ENCODE results near the gene KIF2C. TPM values are rescaled to one million over a fixed set of nuclear protein-coding genes. Genes with fewer than 3 reads are reported as not detected.

KIF2C gene
- total and polyA plus RNA-seq, 9 of the 15 experiments (the other 6 are each of a cell fraction or from before 2014, with no cell fraction given): 84.9 to 226 (median 169) TPM

- no peak for TF ChIP-seq CEBPZ (IDR thresholded peaks at IDR 0.05; ENCODE audit: borderline replicate concordance, low read depth, low read length)
- TF ChIP-seq RCOR1 (IDR thresholded peaks at IDR 0.05; ENCODE audit: borderline replicate concordance in 1 of 2, low read depth in 2 of 2, low read length in 2 of 2): peak in 1 of 2 experiments; percentile 35; a peak in 1 of 4 replicates
- no peak for TF ChIP-seq GTF3C2 (IDR thresholded peaks at IDR 0.05; ENCODE audit: borderline replicate concordance, extremely low read depth, insufficient read length)
- 0 out of 2 replicates have a peak, but pooled peaks have one; percentile 17 for TF ChIP-seq ATF7 (IDR thresholded peaks at IDR 0.05)
- TF ChIP-seq MCM2 (IDR thresholded peaks at IDR 0.05; ENCODE audit: low read depth): no peak
- peak; percentile 86 for TF ChIP-seq DACH1 (IDR thresholded peaks at IDR 0.05; ENCODE audit: partially characterized antibody)
- TF ChIP-seq, protein P1, sequence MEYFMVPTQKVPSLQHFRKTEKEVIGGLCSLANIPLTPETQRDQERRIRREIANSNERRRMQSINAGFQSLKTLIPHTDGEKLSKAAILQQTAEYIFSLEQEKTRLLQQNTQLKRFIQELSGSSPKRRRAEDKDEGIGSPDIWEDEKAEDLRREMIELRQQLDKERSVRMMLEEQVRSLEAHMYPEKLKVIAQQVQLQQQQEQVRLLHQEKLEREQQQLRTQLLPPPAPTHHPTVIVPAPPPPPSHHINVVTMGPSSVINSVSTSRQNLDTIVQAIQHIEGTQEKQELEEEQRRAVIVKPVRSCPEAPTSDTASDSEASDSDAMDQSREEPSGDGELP (CRISPR knock-in tag; IDR thresholded peaks at IDR 0.05; ENCODE audit: borderline replicate concordance): peak; percentile 96
- peak; percentile 71; the same call in 1 of the 2 replicates for TF ChIP-seq CTBP1 (IDR thresholded peaks at IDR 0.05; ENCODE audit: borderline replicate concordance)
- no peak for TF ChIP-seq JUND (IDR thresholded peaks at IDR 0.05; ENCODE audit: borderline replicate concordance, low read depth, low read length)
- peak; percentile 30; the same call in 1 of the 3 replicates for TF ChIP-seq JUND (tag; IDR thresholded peaks at IDR 0.05; ENCODE audit: borderline replicate concordance, low read depth, low read length)
- TF ChIP-seq FOXA1 (IDR thresholded peaks at IDR 0.05; ENCODE audit: borderline replicate concordance): no peak
- TF ChIP-seq, protein P2, sequence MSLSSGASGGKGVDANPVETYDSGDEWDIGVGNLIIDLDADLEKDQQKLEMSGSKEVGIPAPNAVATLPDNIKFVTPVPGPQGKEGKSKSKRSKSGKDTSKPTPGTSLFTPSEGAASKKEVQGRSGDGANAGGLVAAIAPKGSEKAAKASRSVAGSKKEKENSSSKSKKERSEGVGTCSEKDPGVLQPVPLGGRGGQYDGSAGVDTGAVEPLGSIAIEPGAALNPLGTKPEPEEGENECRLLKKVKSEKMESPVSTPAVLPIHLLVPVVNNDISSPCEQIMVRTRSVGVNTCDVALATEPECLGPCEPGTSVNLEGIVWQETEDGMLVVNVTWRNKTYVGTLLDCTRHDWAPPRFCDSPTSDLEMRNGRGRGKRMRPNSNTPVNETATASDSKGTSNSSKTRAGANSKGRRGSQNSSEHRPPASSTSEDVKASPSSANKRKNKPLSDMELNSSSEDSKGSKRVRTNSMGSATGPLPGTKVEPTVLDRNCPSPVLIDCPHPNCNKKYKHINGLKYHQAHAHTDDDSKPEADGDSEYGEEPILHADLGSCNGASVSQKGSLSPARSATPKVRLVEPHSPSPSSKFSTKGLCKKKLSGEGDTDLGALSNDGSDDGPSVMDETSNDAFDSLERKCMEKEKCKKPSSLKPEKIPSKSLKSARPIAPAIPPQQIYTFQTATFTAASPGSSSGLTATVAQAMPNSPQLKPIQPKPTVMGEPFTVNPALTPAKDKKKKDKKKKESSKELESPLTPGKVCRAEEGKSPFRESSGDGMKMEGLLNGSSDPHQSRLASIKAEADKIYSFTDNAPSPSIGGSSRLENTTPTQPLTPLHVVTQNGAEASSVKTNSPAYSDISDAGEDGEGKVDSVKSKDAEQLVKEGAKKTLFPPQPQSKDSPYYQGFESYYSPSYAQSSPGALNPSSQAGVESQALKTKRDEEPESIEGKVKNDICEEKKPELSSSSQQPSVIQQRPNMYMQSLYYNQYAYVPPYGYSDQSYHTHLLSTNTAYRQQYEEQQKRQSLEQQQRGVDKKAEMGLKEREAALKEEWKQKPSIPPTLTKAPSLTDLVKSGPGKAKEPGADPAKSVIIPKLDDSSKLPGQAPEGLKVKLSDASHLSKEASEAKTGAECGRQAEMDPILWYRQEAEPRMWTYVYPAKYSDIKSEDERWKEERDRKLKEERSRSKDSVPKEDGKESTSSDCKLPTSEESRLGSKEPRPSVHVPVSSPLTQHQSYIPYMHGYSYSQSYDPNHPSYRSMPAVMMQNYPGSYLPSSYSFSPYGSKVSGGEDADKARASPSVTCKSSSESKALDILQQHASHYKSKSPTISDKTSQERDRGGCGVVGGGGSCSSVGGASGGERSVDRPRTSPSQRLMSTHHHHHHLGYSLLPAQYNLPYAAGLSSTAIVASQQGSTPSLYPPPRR (CRISPR knock-in tag; IDR thresholded peaks at IDR 0.05; ENCODE audit: borderline replicate concordance): no peak
These were observed 51.5 kb downstream of the KIF2C start (continued) for GRCh38 chr1:44790968-44791801.

All from K562 (cell line).